GM12878 (cell line): ENCODE data around the gene MIA. TPM values are rescaled to one million over a fixed set of nuclear protein-coding genes. Genes with fewer than 3 reads are reported as not detected.
A peak's percentile ranks its signal among the peaks of the same experiment; 100 is the strongest.

Source experiments
- ATAC-seq: fragments of 200-7000 bp; cut with Tn5 transposase; 3 replicates; pipeline ENCODE4 v1.9.1; 2020; ENCODE audit warnings: mild to moderate bottlenecking, moderate library complexity
- BruUV-seq: library from RNA; stranded (reverse); fragments of 400-500 nt; replicated peaks from 2 replicates; lab custom pipeline; 2021; lab: Mats Ljungman, UMichigan
- CTCF ChIA-PET: fragments of 300-600 bp; sonication (Branson Sonifier 250); formaldehyde crosslinking; extraction: SDS; loops from one replicate; lab custom pipeline; 2021; ENCODE audit warnings: inconsistent platforms; lab: Yijun Ruan, JAX
- POLR2A ChIA-PET: fragments of 350-600 bp; formaldehyde crosslinking; extraction: SDS; loops from one replicate; lab custom pipeline; 2021; ENCODE audit warnings: inconsistent platforms; lab: Charles Lee
- RAD21 ChIA-PET: fragments of 300-600 bp; sonication (Branson Sonifier 250); formaldehyde crosslinking; loops from one replicate; lab custom pipeline; 2023; ENCODE audit warnings: antibody characterized with exemption; ENCODE audit not compliant: unreplicated experiment; lab: Charles Lee
- SMC1A ChIA-PET: fragments of 300-600 bp; sonication (Branson Sonifier 250); formaldehyde crosslinking; loops from one replicate; lab custom pipeline; 2023; ENCODE audit not compliant: unreplicated experiment, uncharacterized antibody; lab: Charles Lee
- DNase-seq: peaks from one replicate; pipeline ENCODE4 v3.0.0-alpha.2; 2011; ENCODE audit warnings: low read depth, low spot score
- FAIRE-seq: peaks from 3 replicates; lab custom pipeline; 2011; peaks lifted over from hg19 to GRCh38; lab: Jason Lieb, UNC
- H2AFZ ChIP-seq: 2 replicates; pipeline ENCODE4 v1.6.0; 2011; ENCODE audit warnings: low read depth, low read length, control low read depth; ENCODE audit not compliant: control insufficient read depth
- H3K27ac ChIP-seq: 2 replicates; pipeline ENCODE4 v1.5.1; 2011; ENCODE audit warnings: control low read depth; ENCODE audit not compliant: control insufficient read depth, insufficient read depth
- H3K27me3 ChIP-seq, 2 experiments: replicated peaks in 1 of 2; 2 replicates each; pipeline versions ENCODE4 v1.6.0 to v1.6.1; 2011; ENCODE audit warnings: low read length in 1 of 2; ENCODE audit not compliant: control insufficient read depth in 2 of 2, insufficient read depth in 2 of 2
- H3K36me3 ChIP-seq, 2 experiments: 2 replicates each; pipeline ENCODE4 v1.5.1; 2011; ENCODE audit warnings: low read length in 1 of 2; ENCODE audit not compliant: control insufficient read depth in 2 of 2, insufficient read depth in 2 of 2
- H3K4me1 ChIP-seq: 2 replicates; pipeline ENCODE4 v1.6.1; 2011; ENCODE audit warnings: mild to moderate bottlenecking, low read length, moderate library complexity, mixed read lengths; ENCODE audit not compliant: control insufficient read depth, insufficient read depth
- H3K4me2 ChIP-seq: 2 replicates; pipeline ENCODE4 v1.6.0; 2011; ENCODE audit warnings: control low read depth; ENCODE audit not compliant: control insufficient read depth, insufficient read depth
- H3K4me3 ChIP-seq: fragments of 200-600 bp; sonication (generic); 2 replicates; pipeline ENCODE4 v1.5.1; 2016
- H3K79me2 ChIP-seq: 2 replicates; pipeline ENCODE4 v1.6.0; 2011; ENCODE audit warnings: low read length; ENCODE audit not compliant: control insufficient read depth, insufficient read depth
- H3K9ac ChIP-seq: 2 replicates; pipeline ENCODE4 v1.8.0; 2011; ENCODE audit warnings: low read length, control low read depth, mixed read lengths; ENCODE audit not compliant: control insufficient read depth, insufficient read depth
- H3K9me3 ChIP-seq: replicated peaks from 3 replicates; pipeline ENCODE4 v1.5.1; 2011; ENCODE audit warnings: mild to moderate bottlenecking, low read length; ENCODE audit not compliant: control insufficient read depth, insufficient read depth
- H4K20me1 ChIP-seq: 2 replicates; pipeline ENCODE4 v1.6.0; 2011; ENCODE audit not compliant: control insufficient read depth, insufficient read depth
- LARP7 ChIP-seq: fragments of 450-650 bp; IDR thresholded peaks from 2 replicates; pipeline ENCODE4 v1.6.1; 2017; ENCODE audit warnings: mild to moderate bottlenecking
- MEF2B ChIP-seq: fragments of 450-650 bp; IDR thresholded peaks from 2 replicates; pipeline ENCODE4 v1.6.1; 2018; ENCODE audit warnings: mild to moderate bottlenecking, moderate library complexity; ENCODE audit not compliant: partially characterized antibody, poor library complexity, severe bottlenecking
- MXI1 ChIP-seq: fragments of 150-350 bp; IDR thresholded peaks from 2 replicates; pipeline ENCODE4 v1.6.1; 2011; ENCODE audit warnings: low read depth, mild to moderate bottlenecking, inconsistent platforms, low read length, improper control_type of control experiment
- NKRF ChIP-seq: fragments of 450-650 bp; conservative IDR thresholded peaks from 2 replicates; pipeline ENCODE4 v1.6.1; 2017; ENCODE audit warnings: mild to moderate bottlenecking, moderate library complexity
- PML ChIP-seq: IDR thresholded peaks from 2 replicates; pipeline ENCODE4 v1.6.1; 2012; ENCODE audit warnings: low read length, inconsistent platforms
- POLR2AphosphoS5 ChIP-seq: IDR thresholded peaks from 2 replicates; pipeline ENCODE4 v1.6.1; 2011; ENCODE audit warnings: mild to moderate bottlenecking, low read length, inconsistent platforms
- RELB ChIP-seq: fragments of 450-650 bp; IDR thresholded peaks from 2 replicates; pipeline ENCODE4 v1.6.1; 2017; ENCODE audit warnings: low read depth, mild to moderate bottlenecking, moderate library complexity
- ZBED1 ChIP-seq: IDR thresholded peaks from 2 replicates; pipeline ENCODE4 v1.6.1; 2016; ENCODE audit warnings: borderline replicate concordance
- ZNF622 ChIP-seq: fragments of 450-650 bp; IDR thresholded peaks from 2 replicates; pipeline ENCODE4 v1.6.1; 2017; ENCODE audit warnings: mild to moderate bottlenecking, inconsistent platforms
- WGBS: methylation state at CpG from one replicate; pipeline ENCODE4 v1.1.6; 2016; ENCODE audit warnings: low lambda C conversion rate; ENCODE audit not compliant: insufficient replicate concordance, insufficient coverage; ENCODE audit errors: missing lambda C conversion rate; 5-methylcytosine and 5-hydroxymethylcytosine counted together
- in situ Hi-C: fragments of 300-500 bp; cut with MboI; formaldehyde crosslinking; loops from 9 replicates; pipeline ENCODE4 v1.14.3; 2018; ENCODE audit warnings: mixed read lengths
- intact Hi-C: fragments of 100-400 bp; cut with micrococcal nuclease; formaldehyde crosslinking; loops from one replicate; pipeline ENCODE4 v1.14.2; 2022; ENCODE audit not compliant: unreplicated experiment
- polyA plus RNA-seq, 11 experiments: library from polyadenylated mRNA; depleted of rRNA in 4 of 11; unstranded in 6 of 11; stranded (reverse) in 5 of 11; fragments of >200 nt; fragmentation: Nextera tagmentation in 4 of 11; fragmentation: Illumina TruSeq in 1 of 11; extraction: Ambion mirVana in 4 of 11; extraction: Trizol in 1 of 11; gene quantifications; 1 replicate in 1 of 11; 2 replicates in 10 of 11; pipeline versions ENCODE4 v1.2.1 to v1.2.3, GENCODE V29; 2011 to 2016; ENCODE audit warnings: inconsistent platforms in 2 of 11, missing spikeins in 2 of 11, low read depth in 1 of 11
- total RNA-seq, 4 experiments: library from RNA; depleted of rRNA in 3 of 4; stranded (reverse); fragments of >200 nt in 3 of 4; fragmentation: Illumina TruSeq in 1 of 4; extraction: Trizol in 1 of 4; gene quantifications; 2 replicates each; pipeline versions ENCODE4 v1.2.1 to v1.2.3, GENCODE V29; 2013 to 2021
- TF ChIP-seq, protein P1 (sequence below): fragments of 450-650 bp; IDR thresholded peaks from 2 replicates; pipeline ENCODE4 v1.6.1; 2017; ENCODE audit warnings: mild to moderate bottlenecking, moderate library complexity
- TF ChIP-seq, protein P2 (sequence below): fragments of 450-650 bp; IDR thresholded peaks from 2 replicates; pipeline ENCODE4 v1.6.1; 2017; ENCODE audit warnings: mild to moderate bottlenecking

MIA gene
- total and polyA plus RNA-seq, 10 of the 15 experiments (the other 5 are each of a cell fraction or from before 2014, with no cell fraction given) = 0.16 to 2.7 (median 1.4) TPM; not detected in 3

DNA sequence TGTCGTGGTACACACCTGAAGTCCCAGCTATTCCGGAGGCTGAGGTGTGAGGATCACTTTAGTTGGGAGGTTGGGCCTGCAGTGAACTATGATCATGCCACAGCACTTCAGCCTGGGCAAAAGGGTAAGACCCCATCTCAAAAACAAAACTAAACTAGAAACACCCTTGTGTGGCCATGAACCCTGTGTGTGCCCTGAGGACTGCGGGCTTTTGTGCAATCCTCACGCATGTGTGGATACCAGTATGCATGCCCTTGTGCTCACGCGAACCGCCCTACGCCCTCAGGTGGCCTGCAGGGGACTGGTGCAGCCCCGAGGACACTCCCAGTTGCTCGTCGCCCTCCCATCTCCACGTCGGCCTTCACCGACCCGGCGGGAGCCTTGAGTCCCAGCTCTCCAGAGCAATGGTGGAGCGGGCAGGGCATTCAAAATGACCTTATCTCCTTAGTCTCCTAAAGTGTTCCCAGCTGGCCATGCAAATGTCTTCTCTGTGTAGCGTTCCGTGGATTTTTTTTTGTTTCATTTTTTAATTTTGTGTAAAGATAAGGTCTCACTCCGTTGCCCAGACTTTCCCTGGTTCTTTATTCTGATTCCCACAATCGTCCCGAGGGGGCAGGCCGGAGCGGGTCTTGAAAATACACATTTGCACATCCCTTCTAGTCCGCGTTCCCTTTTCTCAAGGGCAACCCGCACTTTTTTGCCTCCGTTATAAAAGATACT, 22.8 kb downstream of the MIA start:
- BruUV-seq = TSS peak; percentile 99
- 8% methylated on average over 28 of the region's 28 CpGs for WGBS
- ChIA-PET CTCF (interaction anchor here (0.9 to 3.2 kb wide), 8 partner anchors 9 to 135 kb away, joined by 3 to 50 read pairs (median 6); partner anchors contain the start of genes ACTMAP, RAB4B and SNRPA), POLR2A (interaction anchor here (0.6 to 4.3 kb wide), 10 partner anchors 10 to 377 kb away, joined by 3 to 83 read pairs (median 5); partner anchors contain the start of genes ACTMAP, COQ8B, ITPKC and RAB4B), RAD21 (interaction anchor here (0.7 to 4.6 kb wide), 11 partner anchors 9 to 135 kb away, joined by 3 to 56 read pairs (median 4); partner anchors contain the start of genes ACTMAP, COQ8B, ITPKC and RAB4B), SMC1A (interaction anchor here (0.6 to 5.3 kb wide), 13 partner anchors 9 to 529 kb away, joined by 3 to 39 read pairs (median 5); partner anchors contain the start of genes ACTMAP, MIA, RAB4B and SNRPA)
- H3K4me3 ChIP-seq = peak overlapping the region; percentile 66
- peaks cover 10% of the 10 kb centered on the region for H4K20me1 ChIP-seq
- peaks cover 35% of the 10 kb centered on the region for H3K4me1 ChIP-seq
- peaks cover 4 to 11% of the 10 kb centered on the region in 2 experiments; a peak in 3 of 4 replicates for H3K36me3 ChIP-seq
- peak; percentile 86 for FAIRE-seq
- peak; percentile 77 for ATAC-seq
- no peak for DNase-seq
- H3K4me2 ChIP-seq = peak overlapping the region; percentile 46
- H2AFZ ChIP-seq = peak overlapping the region; percentile 38
- H3K27ac ChIP-seq = peak overlapping the region; percentile 68
- peaks cover 39% of the 10 kb centered on the region for H3K79me2 ChIP-seq
- no peaks in the 10 kb centered on the region for H3K27me3 ChIP-seq
- H3K9ac ChIP-seq = peak overlapping the region; percentile 56
- no peaks in the 10 kb centered on the region for H3K9me3 ChIP-seq
- in situ Hi-C loops (no loop called here), intact Hi-C loops (loop anchor here (1.0 to 2.0 kb wide), 4 partner anchors 21 to 465 kb away; partner anchors contain the start of genes ACTMAP, COQ8B and ITPKC)
- TF ChIP-seq, protein P1, sequence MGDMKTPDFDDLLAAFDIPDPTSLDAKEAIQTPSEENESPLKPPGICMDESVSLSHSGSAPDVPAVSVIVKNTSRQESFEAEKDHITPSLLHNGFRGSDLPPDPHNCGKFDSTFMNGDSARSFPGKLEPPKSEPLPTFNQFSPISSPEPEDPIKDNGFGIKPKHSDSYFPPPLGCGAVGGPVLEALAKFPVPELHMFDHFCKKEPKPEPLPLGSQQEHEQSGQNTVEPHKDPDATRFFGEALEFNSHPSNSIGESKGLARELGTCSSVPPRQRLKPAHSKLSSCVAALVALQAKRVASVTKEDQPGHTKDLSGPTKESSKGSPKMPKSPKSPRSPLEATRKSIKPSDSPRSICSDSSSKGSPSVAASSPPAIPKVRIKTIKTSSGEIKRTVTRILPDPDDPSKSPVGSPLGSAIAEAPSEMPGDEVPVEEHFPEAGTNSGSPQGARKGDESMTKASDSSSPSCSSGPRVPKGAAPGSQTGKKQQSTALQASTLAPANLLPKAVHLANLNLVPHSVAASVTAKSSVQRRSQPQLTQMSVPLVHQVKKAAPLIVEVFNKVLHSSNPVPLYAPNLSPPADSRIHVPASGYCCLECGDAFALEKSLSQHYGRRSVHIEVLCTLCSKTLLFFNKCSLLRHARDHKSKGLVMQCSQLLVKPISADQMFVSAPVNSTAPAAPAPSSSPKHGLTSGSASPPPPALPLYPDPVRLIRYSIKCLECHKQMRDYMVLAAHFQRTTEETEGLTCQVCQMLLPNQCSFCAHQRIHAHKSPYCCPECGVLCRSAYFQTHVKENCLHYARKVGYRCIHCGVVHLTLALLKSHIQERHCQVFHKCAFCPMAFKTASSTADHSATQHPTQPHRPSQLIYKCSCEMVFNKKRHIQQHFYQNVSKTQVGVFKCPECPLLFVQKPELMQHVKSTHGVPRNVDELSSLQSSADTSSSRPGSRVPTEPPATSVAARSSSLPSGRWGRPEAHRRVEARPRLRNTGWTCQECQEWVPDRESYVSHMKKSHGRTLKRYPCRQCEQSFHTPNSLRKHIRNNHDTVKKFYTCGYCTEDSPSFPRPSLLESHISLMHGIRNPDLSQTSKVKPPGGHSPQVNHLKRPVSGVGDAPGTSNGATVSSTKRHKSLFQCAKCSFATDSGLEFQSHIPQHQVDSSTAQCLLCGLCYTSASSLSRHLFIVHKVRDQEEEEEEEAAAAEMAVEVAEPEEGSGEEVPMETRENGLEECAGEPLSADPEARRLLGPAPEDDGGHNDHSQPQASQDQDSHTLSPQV = 0 out of 2 replicates have a peak, but pooled peaks have one; percentile 59
- 0 out of 2 replicates have a peak, but pooled peaks have one; percentile 50 for TF ChIP-seq LARP7
- TF ChIP-seq NKRF = peak; percentile 27; the same call in 1 of the 2 replicates
- peak; percentile 64 for TF ChIP-seq RELB
- TF ChIP-seq, protein P2, sequence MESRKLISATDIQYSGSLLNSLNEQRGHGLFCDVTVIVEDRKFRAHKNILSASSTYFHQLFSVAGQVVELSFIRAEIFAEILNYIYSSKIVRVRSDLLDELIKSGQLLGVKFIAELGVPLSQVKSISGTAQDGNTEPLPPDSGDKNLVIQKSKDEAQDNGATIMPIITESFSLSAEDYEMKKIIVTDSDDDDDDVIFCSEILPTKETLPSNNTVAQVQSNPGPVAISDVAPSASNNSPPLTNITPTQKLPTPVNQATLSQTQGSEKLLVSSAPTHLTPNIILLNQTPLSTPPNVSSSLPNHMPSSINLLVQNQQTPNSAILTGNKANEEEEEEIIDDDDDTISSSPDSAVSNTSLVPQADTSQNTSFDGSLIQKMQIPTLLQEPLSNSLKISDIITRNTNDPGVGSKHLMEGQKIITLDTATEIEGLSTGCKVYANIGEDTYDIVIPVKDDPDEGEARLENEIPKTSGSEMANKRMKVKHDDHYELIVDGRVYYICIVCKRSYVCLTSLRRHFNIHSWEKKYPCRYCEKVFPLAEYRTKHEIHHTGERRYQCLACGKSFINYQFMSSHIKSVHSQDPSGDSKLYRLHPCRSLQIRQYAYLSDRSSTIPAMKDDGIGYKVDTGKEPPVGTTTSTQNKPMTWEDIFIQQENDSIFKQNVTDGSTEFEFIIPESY = no peak
- TF ChIP-seq ZNF622 = no peak
- peak; percentile 22; the same call in 1 of the 2 replicates for TF ChIP-seq ZBED1
- peak; percentile 93 for TF ChIP-seq PML
- peak; percentile 67 for TF ChIP-seq MXI1
- peak; percentile 88 for TF ChIP-seq POLR2AphosphoS5
- peak; percentile 25 for TF ChIP-seq MEF2B
